WTC11 (cell line): ENCODE data around the gene ABCA3. TPM values are rescaled to one million over a fixed set of nuclear protein-coding genes. Genes with fewer than 3 reads are reported as not detected.

Experiments
- ATAC-seq: fragments of 200-7000 bp; cut with Tn5 transposase; 2 replicates; pipeline ENCODE4 v1.10.0; 2021; ENCODE audit warnings: mild to moderate bottlenecking, moderate library complexity
- CTCF ChIA-PET: fragments of 300-600 bp; sonication (Branson Sonifier 250); formaldehyde crosslinking; loops from one replicate; lab custom pipeline; 2021; ENCODE audit warnings: antibody characterized with exemption; lab: Charles Lee
- POLR2A ChIA-PET: fragments of 350-600 bp; sonication (Branson Sonifier 250); formaldehyde crosslinking; loops from one replicate; lab custom pipeline; 2021; ENCODE audit warnings: antibody characterized with exemption; lab: Charles Lee
- DNase-seq: peaks from one replicate; pipeline ENCODE4 v3.0.0; 2021; ENCODE audit warnings: low spot score
- H3K27ac Mint-ChIP-seq: 2 replicates; pipeline ENCODE4 v1.8.0; 2021; ENCODE audit warnings: mixed read lengths
- H3K27me3 Mint-ChIP-seq: 2 replicates; pipeline ENCODE4 v1.8.0; 2021; ENCODE audit warnings: low read depth, mild to moderate bottlenecking, moderate library complexity, mixed read lengths
- H3K36me3 Mint-ChIP-seq: 2 replicates; pipeline ENCODE4 v1.8.0; 2021; ENCODE audit warnings: mixed read lengths
- H3K4me1 Mint-ChIP-seq: 2 replicates; pipeline ENCODE4 v1.8.0; 2022; ENCODE audit warnings: mixed read lengths
- H3K4me3 Mint-ChIP-seq: 2 replicates; pipeline ENCODE4 v1.8.0; 2021; ENCODE audit warnings: mild to moderate bottlenecking, moderate library complexity, mixed read lengths
- H3K9me3 Mint-ChIP-seq: 2 replicates; pipeline ENCODE4 v1.8.0; 2021; ENCODE audit warnings: mixed read lengths
- AFF4 ChIP-seq: sonication (generic); formaldehyde crosslinking; IDR thresholded peaks from 2 replicates; pipeline ENCODE4 v1.8.1; 2023; ENCODE audit warnings: mild to moderate bottlenecking, missing genetic modification reagents, borderline replicate concordance
- CREM ChIP-seq: sonication (generic); formaldehyde crosslinking; IDR thresholded peaks from 2 replicates; pipeline ENCODE4 v1.8.1; 2022; ENCODE audit warnings: mild to moderate bottlenecking, missing genetic modification reagents, moderate library complexity
- E2F1 ChIP-seq: sonication (generic); formaldehyde crosslinking; IDR thresholded peaks from 2 replicates; pipeline ENCODE4 v1.8.0; 2022; ENCODE audit warnings: mild to moderate bottlenecking, missing genetic modification reagents
- E2F4 ChIP-seq: sonication (generic); formaldehyde crosslinking; IDR thresholded peaks from 2 replicates; pipeline ENCODE4 v1.8.1; 2022; ENCODE audit warnings: low read depth, mild to moderate bottlenecking, moderate library complexity, missing genetic modification reagents, borderline replicate concordance
- EMX1 ChIP-seq: fragments of 250-450 bp; sonication (Bioruptor Pico); IDR thresholded peaks from 2 replicates; pipeline ENCODE4 v1.8.0; 2021; ENCODE audit warnings: mild to moderate bottlenecking
- ESRRA ChIP-seq: sonication (generic); formaldehyde crosslinking; IDR thresholded peaks from 2 replicates; pipeline ENCODE4 v1.8.1; 2022; ENCODE audit warnings: mild to moderate bottlenecking, missing genetic modification reagents, borderline replicate concordance
- FOXK1 ChIP-seq: sonication (generic); formaldehyde crosslinking; IDR thresholded peaks from 2 replicates; pipeline ENCODE4 v1.8.0; 2022; ENCODE audit warnings: mild to moderate bottlenecking, moderate library complexity, missing genetic modification reagents
- GRHL2 ChIP-seq: fragments of 250-450 bp; sonication (Bioruptor Pico); IDR thresholded peaks from 2 replicates; pipeline ENCODE4 v1.8.0; 2022; ENCODE audit warnings: mild to moderate bottlenecking, moderate library complexity; ENCODE audit not compliant: insufficient replicate concordance, severe bottlenecking
- NFE2L1 ChIP-seq: sonication (generic); formaldehyde crosslinking; IDR thresholded peaks from 2 replicates; pipeline ENCODE4 v1.8.1; 2023; ENCODE audit warnings: missing genetic modification reagents
- NR1H2 ChIP-seq: sonication (generic); formaldehyde crosslinking; IDR thresholded peaks from 2 replicates; pipeline ENCODE4 v1.9.0; 2021; ENCODE audit warnings: mild to moderate bottlenecking, moderate library complexity, missing genetic modification reagents
- PRDM15 ChIP-seq: sonication (generic); formaldehyde crosslinking; IDR thresholded peaks from 2 replicates; pipeline ENCODE4 v1.8.0; 2022; ENCODE audit warnings: missing genetic modification reagents
- SMAD4 ChIP-seq: sonication (generic); formaldehyde crosslinking; IDR thresholded peaks from 2 replicates; pipeline ENCODE4 v1.8.0; 2022; ENCODE audit warnings: mild to moderate bottlenecking, missing genetic modification reagents
- ZNF416 ChIP-seq: fragments of 250-450 bp; sonication (Bioruptor Pico); IDR thresholded peaks from 2 replicates; pipeline ENCODE4 v1.9.0; 2021; ENCODE audit warnings: mild to moderate bottlenecking, inconsistent platforms
- ZNF512 ChIP-seq: sonication (generic); formaldehyde crosslinking; IDR thresholded peaks from 2 replicates; pipeline ENCODE4 v1.8.1; 2022; ENCODE audit warnings: missing genetic modification reagents, borderline replicate concordance
- total RNA-seq: library from RNA; stranded (reverse); gene quantifications from 3 replicates; pipeline ENCODE4 v1.2.3, GENCODE V29; 2021

Gene ABCA3
- total RNA-seq, 1 experiment from 2014 or later = 12.1 TPM

- Mint-ChIP-seq H3K4me3 (no peak overlapping the region), H3K4me1 (no peaks in the 10 kb centered on the region), H3K27ac (no peak overlapping the region), H3K27me3 (peaks cover 12% of the 10 kb centered on the region), H3K36me3 (peaks cover 3% of the 10 kb centered on the region; the same call in 1 of the 2 replicates), H3K9me3 (no peaks in the 10 kb centered on the region)
- no peak for TF ChIP-seq E2F4 (CRISPR knock-in tag)
- TF ChIP-seq EMX1 = no peak
- TF ChIP-seq CREM (CRISPR knock-in tag) = no peak
- TF ChIP-seq PRDM15 = no peak
- no peak for TF ChIP-seq ESRRA (CRISPR knock-in tag)
- no peak for TF ChIP-seq NR1H2 (CRISPR knock-in tag)
- no peak for TF ChIP-seq FOXK1 (CRISPR knock-in tag)
- TF ChIP-seq E2F1 (CRISPR knock-in tag) = no peak
- TF ChIP-seq SMAD4 (CRISPR knock-in tag) = no peak
- no peak for TF ChIP-seq NFE2L1 (CRISPR knock-in tag)
- no peak for TF ChIP-seq ZNF512 (CRISPR knock-in tag)
- no peak for TF ChIP-seq AFF4 (CRISPR knock-in tag)
- no peak for TF ChIP-seq GRHL2 (CRISPR knock-in tag)
- no peak for TF ChIP-seq ZNF416 (CRISPR knock-in tag)
- CTCF ChIA-PET = no interaction called here
- no peak for DNase-seq
- POLR2A ChIA-PET = no interaction called here
- no peak for ATAC-seq
Measured at GRCh38 chr16:2232094-2232990, 108.2 kb downstream of the ABCA3 start.
